Measurements from ENCODE around the gene PRKCB. TPM values are rescaled to one million over a fixed set of nuclear protein-coding genes. Genes with fewer than 3 reads are reported as not detected.

The PRKCB gene
- total and polyA plus RNA-seq, 2 of the 8 experiments (the other 6 are each of a cell fraction or from before 2014, with no cell fraction given), result 7.1 to 12.1 TPM

DNA sequence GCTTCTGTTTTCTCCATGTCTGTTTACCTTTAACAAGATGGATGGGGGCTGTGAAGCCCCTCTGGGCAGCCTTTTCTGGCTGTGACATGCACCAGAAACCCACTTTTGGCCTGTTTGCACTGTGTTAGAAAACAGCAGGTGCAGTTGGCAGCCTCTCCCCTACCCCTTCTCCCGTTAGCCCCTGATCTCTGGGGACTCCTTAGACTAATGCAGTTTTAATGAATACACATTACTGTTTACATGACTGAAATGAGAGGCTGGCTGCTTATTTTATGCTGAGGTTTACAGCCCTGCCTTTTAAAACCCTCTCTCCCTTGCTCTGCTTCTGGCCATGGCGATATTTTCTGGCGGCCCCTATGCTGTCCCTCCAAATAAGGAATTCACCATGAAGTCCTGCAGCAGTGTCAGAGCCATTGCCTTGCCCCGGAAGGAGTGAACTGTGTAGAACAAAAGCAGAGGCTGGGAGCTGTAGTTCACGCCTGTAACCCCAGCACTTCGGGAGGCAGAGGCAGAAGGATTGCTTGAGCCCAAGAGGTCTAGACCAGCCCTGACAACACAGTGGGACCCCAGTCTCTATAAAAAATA, 79.3 kb downstream of the PRKCB start:
- Histone ChIP-seq H4K91ac (replicated peaks; ENCODE audit: insufficient read length, low read length) (no peak overlapping the region), H2BK12ac (ENCODE audit: low read depth, low read length) (no peak overlapping the region), H4K20me1 (replicated peaks in 1 of 2; ENCODE audit: control insufficient read depth in 1 of 2, insufficient read depth in 2 of 2, low read length in 2 of 2) (no peaks in the 10 kb centered on the region), H3K18ac (ENCODE audit: extremely low read depth, low read length) (no peak overlapping the region), H3K27ac (ENCODE audit: low read depth, low read length) (no peak overlapping the region), H2BK20ac (ENCODE audit: low read length) (no peak overlapping the region), H2BK5ac (ENCODE audit: low read depth, low read length) (no peak overlapping the region), H3K23me2 (ENCODE audit: low read depth, low read length) (no peaks in the 10 kb centered on the region), H2BK120ac (replicated peaks; ENCODE audit: low read depth, low read length) (no peak overlapping the region), H4K5ac (ENCODE audit: insufficient read length, low read depth, low read length) (no peak overlapping the region), H3K27me3 (replicated peaks in 1 of 4; ENCODE audit: control insufficient read depth in 3 of 4, extremely low read depth in 1 of 4, insufficient read depth in 3 of 4, low read length in 3 of 4) (no peaks in the 10 kb centered on the region), H3K9ac (replicated peaks in 1 of 4; ENCODE audit: extremely low read depth in 1 of 4, low read depth in 3 of 4, low read length in 3 of 4) (no peak overlapping the region), H3K23ac (ENCODE audit: insufficient read length) (no peak overlapping the region), H3K4me3 (ENCODE audit: extremely low read depth in 1 of 4, insufficient read depth in 2 of 4, low read depth in 3 of 4, low read length in 4 of 4) (no peak overlapping the region), H2AFZ (ENCODE audit: low read length) (no peak overlapping the region), H3K4me2 (ENCODE audit: insufficient read depth in 1 of 2, low read depth in 2 of 2, low read length in 2 of 2) (no peak overlapping the region), H2BK15ac (ENCODE audit: low read length) (no peak overlapping the region), H3K79me2 (ENCODE audit: control insufficient read depth in 1 of 2, insufficient read depth in 2 of 2, low read length in 2 of 2) (no peaks in the 10 kb centered on the region), H3K36me3 (ENCODE audit: control insufficient read depth in 2 of 4, insufficient read depth in 4 of 4, low read length in 3 of 4) (no peaks in the 10 kb centered on the region), H3K14ac (ENCODE audit: insufficient read length) (no peak overlapping the region), H3K4me1 (replicated peaks in 1 of 4; ENCODE audit: control insufficient read depth in 3 of 4, insufficient read depth in 4 of 4, low read length in 3 of 4) (no peaks in the 10 kb centered on the region), H3K4ac (replicated peaks; ENCODE audit: insufficient read length, low read depth, low read length) (no peak overlapping the region), H2AK5ac (ENCODE audit: low read depth, low read length) (no peak overlapping the region), H3K79me1 (ENCODE audit: low read depth, low read length) (no peaks in the 10 kb centered on the region), H4K8ac (ENCODE audit: extremely low read depth, insufficient read depth, low read length) (no peak overlapping the region), H3K56ac (replicated peaks; ENCODE audit: insufficient read length, low read depth, low read length) (no peak overlapping the region), H3K9me3 (ENCODE audit: insufficient read depth in 2 of 2, low read depth in 1 of 2, low read length in 1 of 2) (no peaks in the 10 kb centered on the region)
- ChIA-PET POLR2A (ENCODE audit: partially characterized antibody) (no interaction called here), CTCF (ENCODE audit: partially characterized antibody) (interaction anchor here (0.8 kb wide), 1 partner anchor 65 kb away, joined by 4 read pairs; no protein-coding TSS in a partner anchor)
- 79% methylated on average over 6 of the region's 6 CpGs; no CpG with 5 or more reads in 1 of the 2 experiments for WGBS, 2 experiments (ENCODE audit: extremely low coverage in 1 of 2, insufficient coverage in 1 of 2, insufficient read length in 1 of 2, insufficient replicate concordance in 2 of 2, low coverage in 1 of 2, low lambda C conversion rate in 2 of 2, missing lambda C conversion rate in 1 of 2)
- TF ChIP-seq EP300 (IDR thresholded peaks at IDR 0.05; ENCODE audit: borderline replicate concordance in 1 of 2, low read depth in 2 of 2, low read length in 2 of 2), result no peak
- no peak for TF ChIP-seq ZNF274 (IDR thresholded peaks at IDR 0.05; ENCODE audit: borderline replicate concordance, extremely low read depth, low read length)
- TF ChIP-seq HDAC2 (IDR thresholded peaks at IDR 0.05; ENCODE audit: borderline replicate concordance in 1 of 2, low read depth in 2 of 2, low read length in 2 of 2), result no peak
- no peak for TF ChIP-seq CTBP2 (IDR thresholded peaks at IDR 0.05; ENCODE audit: borderline replicate concordance, insufficient read depth, insufficient read length, low read length)
- TF ChIP-seq SIRT6 (IDR thresholded peaks at IDR 0.05; ENCODE audit: low read length), result no peak
- no peak for TF ChIP-seq SRF (IDR thresholded peaks at IDR 0.05; ENCODE audit: low read depth, low read length)
- TF ChIP-seq YY1 (IDR thresholded peaks at IDR 0.05; ENCODE audit: low read depth, low read length), result no peak
- no peak for TF ChIP-seq ASH2L (IDR thresholded peaks at IDR 0.05; ENCODE audit: low read length)
- no peak for TF ChIP-seq TCF12 (IDR thresholded peaks at IDR 0.05; ENCODE audit: low read depth, low read length)
- DNase-seq (ENCODE audit: low read depth in 1 of 2, low spot score in 2 of 2), result no peak
- FAIRE-seq, result no peak
